ENCODE measurements around the gene RAB18. TPM values are rescaled to one million over a fixed set of nuclear protein-coding genes. Genes with fewer than 3 reads are reported as not detected.
"Not testable (repeated sequence)": the region's sequence is repeated elsewhere in the genome, so short reads cannot be mapped to it uniquely, and the experiment has no call there.

The RAB18 gene
- total RNA-seq (2012; rRNA removed), result 27.5 and 29.4 TPM in 2 replicates

- Histone ChIP-seq H3K4me1 (ENCODE audit: control insufficient read depth, insufficient read depth, low read length) (peaks cover 8% of the 10 kb centered on the region), H3K4me2 (ENCODE audit: low read length) (peak within 1 kb of the TSS; percentile 78), H3K9ac (ENCODE audit: low read depth, low read length) (peak within 1 kb of the TSS; percentile 98), H3K9me3 (replicated peaks; ENCODE audit: low read length) (no peaks in the 10 kb centered on the region), H3K36me3 (ENCODE audit: insufficient read depth, low read length) (peaks cover 13% of the 10 kb centered on the region), H3K4me3 (ENCODE audit: low read length) (peak within 1 kb of the TSS; percentile 95), H3K27me3 (ENCODE audit: control insufficient read depth, insufficient read depth, low read length) (peaks cover 6% of the 10 kb centered on the region)
Measured at GRCh38 chr10:27504007-27504807, at the start of gene RAB18. Gene RAB18, plus strand, starts transcription at chr10:27504304. Its CDS starts 66 bp downstream, at chr10:27504370.

- Histone ChIP-seq H3K9ac (ENCODE audit: low read depth, low read length) (no peak overlapping the region), H3K36me3 (ENCODE audit: insufficient read depth, low read length) (no peaks in the 10 kb centered on the region), H3K9me3 (replicated peaks; ENCODE audit: low read length) (no peaks in the 10 kb centered on the region), H3K4me3 (ENCODE audit: low read length) (no peak overlapping the region), H3K27me3 (ENCODE audit: control insufficient read depth, insufficient read depth, low read length) (peaks cover 3% of the 10 kb centered on the region), H3K4me1 (ENCODE audit: control insufficient read depth, insufficient read depth, low read length) (no peaks in the 10 kb centered on the region), H3K4me2 (ENCODE audit: low read length) (no peak overlapping the region)
Measured at GRCh38 chr10:27454837-27455236, 49.3 kb upstream of the RAB18 start.

GRCh38 chr10:27457261-27457945 is 46.7 kb upstream of the RAB18 start:
- H3K4me2 ChIP-seq (ENCODE audit: low read length), result no peak overlapping the region
- H3K4me3 ChIP-seq (ENCODE audit: low read length), result no peak overlapping the region
- H3K4me1 ChIP-seq (ENCODE audit: control insufficient read depth, insufficient read depth, low read length), result no peaks in the 10 kb centered on the region
- no peaks in the 10 kb centered on the region for H3K36me3 ChIP-seq (ENCODE audit: insufficient read depth, low read length)
- peaks cover 3% of the 10 kb centered on the region for H3K27me3 ChIP-seq (ENCODE audit: control insufficient read depth, insufficient read depth, low read length)
- H3K9me3 ChIP-seq (replicated peaks; ENCODE audit: low read length), result no peaks in the 10 kb centered on the region
- H3K9ac ChIP-seq (ENCODE audit: low read depth, low read length), result no peak overlapping the region

GRCh38 chr10:27457966-27458365 is 46.1 kb upstream of the RAB18 start:
- Histone ChIP-seq H3K27me3 (ENCODE audit: control insufficient read depth, insufficient read depth, low read length) (peaks cover 3% of the 10 kb centered on the region), H3K9ac (ENCODE audit: low read depth, low read length) (no peak overlapping the region), H3K9me3 (replicated peaks; ENCODE audit: low read length) (no peaks in the 10 kb centered on the region), H3K4me1 (ENCODE audit: control insufficient read depth, insufficient read depth, low read length) (no peaks in the 10 kb centered on the region), H3K4me3 (ENCODE audit: low read length) (no peak overlapping the region), H3K36me3 (ENCODE audit: insufficient read depth, low read length) (no peaks in the 10 kb centered on the region), H3K4me2 (ENCODE audit: low read length) (no peak overlapping the region)

- Histone ChIP-seq H3K4me1 (ENCODE audit: control insufficient read depth, insufficient read depth, low read length) (no peaks in the 10 kb centered on the region), H3K4me3 (ENCODE audit: low read length) (no peak overlapping the region), H3K36me3 (ENCODE audit: insufficient read depth, low read length) (no peaks in the 10 kb centered on the region), H3K9ac (ENCODE audit: low read depth, low read length) (no peak overlapping the region), H3K9me3 (replicated peaks; ENCODE audit: low read length) (no peaks in the 10 kb centered on the region), H3K27me3 (ENCODE audit: control insufficient read depth, insufficient read depth, low read length) (peaks cover 14% of the 10 kb centered on the region), H3K4me2 (ENCODE audit: low read length) (no peak overlapping the region)
Measured at GRCh38 chr10:27461312-27461711, 42.8 kb upstream of the RAB18 start.

- no peaks in the 10 kb centered on the region for H3K4me1 ChIP-seq (ENCODE audit: control insufficient read depth, insufficient read depth, low read length)
- peaks cover 14% of the 10 kb centered on the region for H3K27me3 ChIP-seq (ENCODE audit: control insufficient read depth, insufficient read depth, low read length)
- no peaks in the 10 kb centered on the region for H3K9me3 ChIP-seq (replicated peaks; ENCODE audit: low read length)
- no peak overlapping the region for H3K4me2 ChIP-seq (ENCODE audit: low read length)
- no peak overlapping the region for H3K9ac ChIP-seq (ENCODE audit: low read depth, low read length)
- no peaks in the 10 kb centered on the region for H3K36me3 ChIP-seq (ENCODE audit: insufficient read depth, low read length)
- no peak overlapping the region for H3K4me3 ChIP-seq (ENCODE audit: low read length)
Measured at GRCh38 chr10:27463961-27464360, 40.1 kb upstream of the RAB18 start.

- H3K9me3 ChIP-seq (replicated peaks; ENCODE audit: low read length), result no peaks in the 10 kb centered on the region
- H3K4me2 ChIP-seq (ENCODE audit: low read length), result no peak overlapping the region
- H3K4me3 ChIP-seq (ENCODE audit: low read length), result no peak overlapping the region
- no peak overlapping the region for H3K9ac ChIP-seq (ENCODE audit: low read depth, low read length)
- peaks cover 12% of the 10 kb centered on the region for H3K27me3 ChIP-seq (ENCODE audit: control insufficient read depth, insufficient read depth, low read length)
- H3K36me3 ChIP-seq (ENCODE audit: insufficient read depth, low read length), result no peaks in the 10 kb centered on the region
- H3K4me1 ChIP-seq (ENCODE audit: control insufficient read depth, insufficient read depth, low read length), result no peaks in the 10 kb centered on the region
Measured at GRCh38 chr10:27464993-27465392, 39.1 kb upstream of the RAB18 start.

GRCh38 chr10:27465596-27465995 is 38.5 kb upstream of the RAB18 start:
- not testable (repeated sequence) for H3K4me1 ChIP-seq (ENCODE audit: control insufficient read depth, insufficient read depth, low read length); H3K4me2 ChIP-seq (ENCODE audit: low read length)

GRCh38 chr10:27470885-27471284 is 33.2 kb upstream of the RAB18 start:
- Histone ChIP-seq H3K4me3 (ENCODE audit: low read length) (no peak overlapping the region), H3K9me3 (replicated peaks; ENCODE audit: low read length) (no peaks in the 10 kb centered on the region), H3K36me3 (ENCODE audit: insufficient read depth, low read length) (no peaks in the 10 kb centered on the region), H3K9ac (ENCODE audit: low read depth, low read length) (no peak overlapping the region), H3K4me1 (ENCODE audit: control insufficient read depth, insufficient read depth, low read length) (no peaks in the 10 kb centered on the region), H3K4me2 (ENCODE audit: low read length) (no peak overlapping the region), H3K27me3 (ENCODE audit: control insufficient read depth, insufficient read depth, low read length) (peaks cover 8% of the 10 kb centered on the region)

More at GRCh38 chr10:27465596-27465995, 38.5 kb upstream of the RAB18 start:
- H3K36me3 ChIP-seq (ENCODE audit: insufficient read depth, low read length); H3K9ac ChIP-seq (ENCODE audit: low read depth, low read length); H3K4me3 ChIP-seq (ENCODE audit: low read length); H3K9me3 ChIP-seq (replicated peaks; ENCODE audit: low read length): not testable (repeated sequence)
- peaks cover 12% of the 10 kb centered on the region for H3K27me3 ChIP-seq (ENCODE audit: control insufficient read depth, insufficient read depth, low read length)

GRCh38 chr10:27474741-27475140 is 29.4 kb upstream of the RAB18 start:
- no peak overlapping the region for H3K4me2 ChIP-seq (ENCODE audit: low read length)

GRCh38 chr10:27479016-27479415 is 25.1 kb upstream of the RAB18 start:
- H3K36me3 ChIP-seq (ENCODE audit: insufficient read depth, low read length), result no peaks in the 10 kb centered on the region
- no peak overlapping the region for H3K4me2 ChIP-seq (ENCODE audit: low read length)
- no peaks in the 10 kb centered on the region for H3K27me3 ChIP-seq (ENCODE audit: control insufficient read depth, insufficient read depth, low read length)
- H3K9me3 ChIP-seq (replicated peaks; ENCODE audit: low read length), result no peaks in the 10 kb centered on the region
- no peak overlapping the region for H3K9ac ChIP-seq (ENCODE audit: low read depth, low read length)
- no peak overlapping the region for H3K4me3 ChIP-seq (ENCODE audit: low read length)
- no peaks in the 10 kb centered on the region for H3K4me1 ChIP-seq (ENCODE audit: control insufficient read depth, insufficient read depth, low read length)

More at GRCh38 chr10:27474741-27475140, 29.4 kb upstream of the RAB18 start:
- Histone ChIP-seq H3K4me3 (ENCODE audit: low read length) (no peak overlapping the region), H3K27me3 (ENCODE audit: control insufficient read depth, insufficient read depth, low read length) (peaks cover 8% of the 10 kb centered on the region), H3K9ac (ENCODE audit: low read depth, low read length) (no peak overlapping the region), H3K9me3 (replicated peaks; ENCODE audit: low read length) (no peaks in the 10 kb centered on the region), H3K36me3 (ENCODE audit: insufficient read depth, low read length) (no peaks in the 10 kb centered on the region), H3K4me1 (ENCODE audit: control insufficient read depth, insufficient read depth, low read length) (no peaks in the 10 kb centered on the region)
